Sigmoid colon (tissue), 4 donors: ENCODE data around the gene MRPL27.

Experiments used
- CTCF ChIP-seq, 4 experiments: fragments of 450-650 bp in 3 of 4; fragments of 200-600 bp in 1 of 4; IDR thresholded peaks; one replicate each; pipeline ENCODE4 v1.5.1; 2016 to 2019; ENCODE audit warnings: antibody characterized with exemption in 4 of 4, mild to moderate bottlenecking in 3 of 4, moderate library complexity in 2 of 4
- EP300 ChIP-seq, 4 donors: sonication (generic); formaldehyde crosslinking; IDR thresholded peaks; one replicate each; pipeline ENCODE4 v1.6.1; 2017; ENCODE audit warnings: antibody characterized with exemption in 4 of 4
- POLR2A ChIP-seq, 2 donors: fragments of 450-650 bp; IDR thresholded peaks; one replicate each; pipeline ENCODE4 v1.6.1; 2016; ENCODE audit warnings: antibody characterized with exemption in 2 of 2, mild to moderate bottlenecking in 2 of 2, moderate library complexity in 2 of 2

- no peak for TF ChIP-seq CTCF (IDR thresholded peaks at IDR 0.05)
- TF ChIP-seq EP300 (IDR thresholded peaks at IDR 0.05) = no peak
- TF ChIP-seq POLR2A (IDR thresholded peaks at IDR 0.05) = no peak
Observed at GRCh38 chr17:50393700-50394099, 20.7 kb upstream of the MRPL27 start.
